Left kidney (tissue), 2 donors: Measurements from ENCODE around the gene NDUFB8. TPM values are rescaled to one million over a fixed set of nuclear protein-coding genes. Genes with fewer than 3 reads are reported as not detected.

ENCODE experiments used
- DNase-seq: peaks from one replicate; pipeline ENCODE4 v3.0.0-alpha.2; 2013
- polyA plus RNA-seq: library from polyadenylated mRNA; unstranded; fragments of 120-200 nt; gene quantifications from one replicate; pipeline ENCODE4 v1.2.1, GENCODE V29; 2013; ENCODE audit not compliant: insufficient read length

NDUFB8 gene
- polyA plus RNA-seq, 1 donor: 169 TPM

GRCh38 chr10:100509241-100509840 is 20.3 kb downstream of the NDUFB8 start:
- no peak for DNase-seq

GRCh38 chr10:100508691-100509150 is 20.9 kb downstream of the NDUFB8 start:
- no peak for DNase-seq

- no peak for DNase-seq
Observed at GRCh38 chr10:100508266-100508665, 21.4 kb downstream of the NDUFB8 start.

- no peak for DNase-seq
Observed at GRCh38 chr10:100507357-100507732, 22.3 kb downstream of the NDUFB8 start.

GRCh38 chr10:100506596-100507356 is 22.9 kb downstream of the NDUFB8 start:
- DNase-seq: no peak

GRCh38 chr10:100505164-100505563 is 24.5 kb downstream of the NDUFB8 start:
- no peak for DNase-seq

GRCh38 chr10:100504096-100504495 is 25.6 kb downstream of the NDUFB8 start:
- DNase-seq: no peak

GRCh38 chr10:100502926-100503494 is 26.7 kb downstream of the NDUFB8 start:
- DNase-seq: no peak

GRCh38 chr10:100501423-100501822 is 28.2 kb downstream of the NDUFB8 start:
- no peak for DNase-seq

GRCh38 chr10:100498059-100498458 is 31.6 kb downstream of the NDUFB8 start:
- no peak for DNase-seq

- DNase-seq: no peak
Observed at GRCh38 chr10:100496567-100496966, 33.1 kb downstream of the NDUFB8 start.

- DNase-seq: no peak
Observed at GRCh38 chr10:100490531-100490930, 39.1 kb downstream of the NDUFB8 start.

GRCh38 chr10:100489396-100489795 is 40.3 kb downstream of the NDUFB8 start:
- no peak for DNase-seq

GRCh38 chr10:100487529-100487928 is 42.1 kb downstream of the NDUFB8 start:
- no peak for DNase-seq

GRCh38 chr10:100485801-100486495 is 43.7 kb downstream of the NDUFB8 start:
- no peak for DNase-seq

GRCh38 chr10:100485366-100485765 is 44.3 kb downstream of the NDUFB8 start:
- no peak for DNase-seq

- no peak for DNase-seq
Observed at GRCh38 chr10:100483876-100484666, 45.6 kb downstream of the NDUFB8 start.

- DNase-seq: no peak
Observed at GRCh38 chr10:100482834-100483185, 46.9 kb downstream of the NDUFB8 start.

GRCh38 chr10:100482181-100482833 is 47.4 kb downstream of the NDUFB8 start:
- peak; percentile 77 for DNase-seq

- DNase-seq: peak; percentile 91
Observed at GRCh38 chr10:100481462-100482081, 48.1 kb downstream of the NDUFB8 start.

- DNase-seq: no peak
Observed at GRCh38 chr10:100480002-100480401, 49.7 kb downstream of the NDUFB8 start.
